ENCODE measurements around the gene LIMA1.
"Not testable (repeated sequence)": the region's sequence is repeated elsewhere in the genome, so short reads cannot be mapped to it uniquely, and the experiment has no call there.

The LIMA1 gene

GRCh38 chr12:50283229-50283923, at the start of gene LIMA1:
TSS of gene LIMA1 (minus strand) at chr12:50283520. CDS start at chr12:50248751, 34,769 bp downstream.
- peak; percentile 96 to 99 for ATAC-seq (replicated peaks)
- DNase-seq = peak; percentile 86
- peaks cover 5 to 11% of the 10 kb centered on the region in 2 donors for H3K4me1 Mint-ChIP-seq
- peak within 1 kb of the TSS; percentile 91 to 92 for H3K4me3 Mint-ChIP-seq
- H3K36me3 Mint-ChIP-seq = peaks cover 0 to 2% of the 10 kb centered on the region in 2 donors
- H3K27ac Mint-ChIP-seq = peak within 1 kb of the TSS; percentile 90
- H3K9me3 Mint-ChIP-seq = no peaks in the 10 kb centered on the region
- no peaks in the 10 kb centered on the region for H3K27me3 Mint-ChIP-seq

- no peak for DNase-seq
- no peak for ATAC-seq (replicated peaks)
- H3K27ac Mint-ChIP-seq = no peak overlapping the region
- no peak overlapping the region for H3K4me3 Mint-ChIP-seq
- no peaks in the 10 kb centered on the region for H3K9me3 Mint-ChIP-seq
- H3K27me3 Mint-ChIP-seq = no peaks in the 10 kb centered on the region
- H3K4me1 Mint-ChIP-seq = no peaks in the 10 kb centered on the region
- no peaks in the 10 kb centered on the region for H3K36me3 Mint-ChIP-seq
Observed at GRCh38 chr12:50331745-50332144, 48.4 kb upstream of the LIMA1 start.

- not testable (repeated sequence) for H3K27ac Mint-ChIP-seq; ATAC-seq (replicated peaks); H3K9me3 Mint-ChIP-seq; H3K27me3 Mint-ChIP-seq; DNase-seq; H3K36me3 Mint-ChIP-seq; H3K4me1 Mint-ChIP-seq; H3K4me3 Mint-ChIP-seq
Observed at GRCh38 chr12:50328664-50329063, 45.3 kb upstream of the LIMA1 start.

- no peaks in the 10 kb centered on the region for H3K9me3 Mint-ChIP-seq
- no peak overlapping the region for H3K27ac Mint-ChIP-seq
- H3K4me1 Mint-ChIP-seq = no peaks in the 10 kb centered on the region
- H3K27me3 Mint-ChIP-seq = no peaks in the 10 kb centered on the region
- H3K36me3 Mint-ChIP-seq = peaks cover 0 to 3% of the 10 kb centered on the region in 2 donors
- H3K4me3 Mint-ChIP-seq = no peak overlapping the region
- ATAC-seq (replicated peaks) (no peak), DNase-seq (no peak)
Observed at GRCh38 chr12:50326590-50327284, 43.4 kb upstream of the LIMA1 start.

- Mint-ChIP-seq H3K4me3 (no peak overlapping the region), H3K27ac (no peak overlapping the region), H3K36me3 (peaks cover 0 to 3% of the 10 kb centered on the region in 2 donors), H3K9me3 (no peaks in the 10 kb centered on the region), H3K4me1 (no peaks in the 10 kb centered on the region), H3K27me3 (no peaks in the 10 kb centered on the region)
- no peak for ATAC-seq (replicated peaks)
- no peak for DNase-seq
Observed at GRCh38 chr12:50325890-50326391, 42.6 kb upstream of the LIMA1 start.

GRCh38 chr12:50324770-50325169, 41.5 kb upstream of the LIMA1 start:
- not testable (repeated sequence) for H3K36me3 Mint-ChIP-seq; H3K27me3 Mint-ChIP-seq; H3K9me3 Mint-ChIP-seq; H3K4me1 Mint-ChIP-seq; DNase-seq; H3K4me3 Mint-ChIP-seq; ATAC-seq (replicated peaks); H3K27ac Mint-ChIP-seq

- not testable (repeated sequence) for H3K4me1 Mint-ChIP-seq; H3K27me3 Mint-ChIP-seq; H3K27ac Mint-ChIP-seq; DNase-seq; H3K9me3 Mint-ChIP-seq; ATAC-seq (replicated peaks); H3K36me3 Mint-ChIP-seq; H3K4me3 Mint-ChIP-seq
Observed at GRCh38 chr12:50324077-50324476, 40.8 kb upstream of the LIMA1 start.

- Mint-ChIP-seq H3K27ac (no peak overlapping the region), H3K27me3 (no peaks in the 10 kb centered on the region), H3K36me3 (peaks cover 0 to 7% of the 10 kb centered on the region in 2 donors), H3K4me3 (no peak overlapping the region), H3K4me1 (no peaks in the 10 kb centered on the region), H3K9me3 (no peaks in the 10 kb centered on the region)
- DNase-seq (no peak), ATAC-seq (replicated peaks) (no peak)
Observed at GRCh38 chr12:50322206-50322605, 38.9 kb upstream of the LIMA1 start.

- no peak for DNase-seq
- Mint-ChIP-seq H3K9me3 (no peaks in the 10 kb centered on the region), H3K36me3 (peaks cover 0 to 4% of the 10 kb centered on the region in 2 donors), H3K27me3 (no peaks in the 10 kb centered on the region), H3K4me3 (no peak overlapping the region), H3K27ac (no peak overlapping the region), H3K4me1 (no peaks in the 10 kb centered on the region)
- no peak for ATAC-seq (replicated peaks)
Observed at GRCh38 chr12:50317203-50317602, 33.9 kb upstream of the LIMA1 start.

GRCh38 chr12:50315803-50316202, 32.5 kb upstream of the LIMA1 start:
- Mint-ChIP-seq H3K4me1 (no peaks in the 10 kb centered on the region), H3K36me3 (peaks cover 0 to 7% of the 10 kb centered on the region in 2 donors), H3K27ac (no peak overlapping the region), H3K4me3 (no peak overlapping the region), H3K27me3 (no peaks in the 10 kb centered on the region), H3K9me3 (no peaks in the 10 kb centered on the region)
- DNase-seq = no peak
- no peak for ATAC-seq (replicated peaks)

- H3K27me3 Mint-ChIP-seq = no peaks in the 10 kb centered on the region
- no peaks in the 10 kb centered on the region for H3K9me3 Mint-ChIP-seq
- no peaks in the 10 kb centered on the region for H3K4me1 Mint-ChIP-seq
- peaks cover 0 to 7% of the 10 kb centered on the region in 2 donors for H3K36me3 Mint-ChIP-seq
- no peak overlapping the region for H3K27ac Mint-ChIP-seq
- DNase-seq = no peak
- no peak overlapping the region for H3K4me3 Mint-ChIP-seq
- ATAC-seq (replicated peaks) = no peak
Observed at GRCh38 chr12:50314636-50315312, 31.5 kb upstream of the LIMA1 start.

- ATAC-seq (replicated peaks); H3K4me3 Mint-ChIP-seq; H3K36me3 Mint-ChIP-seq; H3K27ac Mint-ChIP-seq; DNase-seq; H3K27me3 Mint-ChIP-seq; H3K9me3 Mint-ChIP-seq; H3K4me1 Mint-ChIP-seq: not testable (repeated sequence)
Observed at GRCh38 chr12:50313971-50314370, 30.7 kb upstream of the LIMA1 start.

- Mint-ChIP-seq H3K4me1 (no peaks in the 10 kb centered on the region), H3K4me3 (no peak overlapping the region), H3K27me3 (no peaks in the 10 kb centered on the region), H3K9me3 (no peaks in the 10 kb centered on the region), H3K27ac (no peak overlapping the region), H3K36me3 (peaks cover 0 to 4% of the 10 kb centered on the region in 2 donors)
- DNase-seq = no peak
- ATAC-seq (replicated peaks) = no peak
Observed at GRCh38 chr12:50313256-50313931, 30.1 kb upstream of the LIMA1 start.

GRCh38 chr12:50311858-50312609, 28.7 kb upstream of the LIMA1 start:
- not testable (repeated sequence) for H3K27ac Mint-ChIP-seq; H3K36me3 Mint-ChIP-seq; H3K27me3 Mint-ChIP-seq; H3K4me1 Mint-ChIP-seq; H3K4me3 Mint-ChIP-seq; DNase-seq; ATAC-seq (replicated peaks); H3K9me3 Mint-ChIP-seq
